Activated T-helper 1 cell treated with Interleukin-2 at 50 U/mL for 16 hours (primary cell): Measurements from ENCODE around the gene P4HA2.
"Not testable (repeated sequence)": the region's sequence is repeated elsewhere in the genome, so short reads cannot be mapped to it uniquely, and the experiment has no call there.

Experiments used
- DNase-seq: peaks from one replicate; pipeline ENCODE4 v3.0.0-alpha.2; 2020; ENCODE audit warnings: low read depth

The P4HA2 gene

GRCh38 chr5:132199116-132199680, 28.5 kb downstream of the P4HA2 start:
- no peak for DNase-seq

GRCh38 chr5:132198571-132198970, 29.1 kb downstream of the P4HA2 start:
- no peak for DNase-seq

GRCh38 chr5:132195727-132196126, 31.9 kb downstream of the P4HA2 start:
- DNase-seq = no peak

- no peak for DNase-seq
Measured at GRCh38 chr5:132193165-132193694, 34.4 kb downstream of the P4HA2 start.

DNA sequence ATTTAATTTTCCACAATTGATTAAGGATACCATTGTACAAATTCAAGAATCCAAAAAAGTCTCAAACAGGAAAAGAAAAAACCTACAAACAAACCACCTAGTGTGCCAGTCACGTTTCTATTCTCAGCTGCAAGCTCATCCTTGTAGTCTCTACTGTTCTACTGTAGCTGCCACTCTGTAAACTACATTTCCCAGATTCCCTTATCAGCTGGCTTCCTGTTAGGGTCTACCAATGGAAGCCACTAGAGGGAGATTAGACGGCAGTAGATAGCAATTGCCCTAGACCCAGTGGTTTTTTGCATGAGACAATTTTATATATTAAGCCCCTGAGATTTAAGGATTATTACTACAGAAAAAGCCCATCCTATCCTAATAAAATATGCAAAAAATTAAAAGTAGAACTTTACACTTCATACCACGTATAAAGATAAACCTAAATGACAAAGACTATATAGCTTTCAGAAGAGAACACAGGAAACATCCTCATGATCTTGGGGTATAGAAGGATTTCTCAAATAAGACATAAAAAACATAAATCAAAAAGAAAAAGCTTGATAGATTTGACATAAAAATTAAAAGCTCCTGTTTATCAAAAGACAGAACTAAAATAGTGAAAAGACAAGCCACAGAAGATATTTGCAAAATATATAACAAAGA, 37.4 kb downstream of the P4HA2 start:
- no peak for DNase-seq

DNA sequence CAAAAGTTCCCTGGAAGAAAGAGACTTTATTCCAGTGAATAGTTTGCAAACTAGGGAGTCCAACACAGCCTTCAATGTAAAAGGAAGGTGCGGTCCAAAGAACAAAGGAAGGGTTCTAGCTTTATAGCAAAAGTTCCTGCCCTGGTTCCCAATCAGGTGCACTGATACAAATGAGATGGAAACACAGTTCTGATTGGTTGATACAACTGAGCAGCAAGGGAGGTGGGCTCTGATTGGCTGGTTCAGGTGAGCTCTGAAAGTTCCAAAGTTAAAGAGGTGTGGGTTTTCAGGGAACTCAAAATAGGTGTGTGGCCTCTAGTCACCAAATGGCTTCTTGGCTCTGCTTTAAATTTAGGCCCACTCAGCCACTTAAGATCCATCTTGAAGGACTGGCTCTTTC, 43.1 kb downstream of the P4HA2 start:
- no peak for DNase-seq

DNA sequence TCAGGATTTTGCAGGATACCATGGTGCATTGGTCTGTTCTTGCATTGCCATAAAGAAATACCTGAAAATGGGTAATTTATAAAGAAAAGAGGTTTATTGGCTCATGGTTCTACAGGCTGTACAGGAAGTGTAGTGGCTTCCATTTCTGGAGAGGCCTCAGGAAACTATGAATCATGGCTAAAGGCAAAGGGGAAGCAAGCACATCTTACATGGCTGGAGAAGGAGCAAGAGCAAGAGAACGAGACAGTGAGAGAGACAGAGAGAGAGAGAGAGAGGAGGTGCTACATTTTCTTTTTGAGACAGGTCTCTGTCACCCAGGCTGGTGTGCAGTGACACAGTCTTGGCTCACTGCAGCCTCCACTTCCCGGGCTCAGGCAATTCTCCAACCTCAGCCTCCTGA, 43.9 kb downstream of the P4HA2 start:
- no peak for DNase-seq

GRCh38 chr5:132182359-132183040, 45.2 kb downstream of the P4HA2 start:
- no peak for DNase-seq

- no peak for DNase-seq
Measured at GRCh38 chr5:132181011-132181629, 46.5 kb downstream of the P4HA2 start.

DNA sequence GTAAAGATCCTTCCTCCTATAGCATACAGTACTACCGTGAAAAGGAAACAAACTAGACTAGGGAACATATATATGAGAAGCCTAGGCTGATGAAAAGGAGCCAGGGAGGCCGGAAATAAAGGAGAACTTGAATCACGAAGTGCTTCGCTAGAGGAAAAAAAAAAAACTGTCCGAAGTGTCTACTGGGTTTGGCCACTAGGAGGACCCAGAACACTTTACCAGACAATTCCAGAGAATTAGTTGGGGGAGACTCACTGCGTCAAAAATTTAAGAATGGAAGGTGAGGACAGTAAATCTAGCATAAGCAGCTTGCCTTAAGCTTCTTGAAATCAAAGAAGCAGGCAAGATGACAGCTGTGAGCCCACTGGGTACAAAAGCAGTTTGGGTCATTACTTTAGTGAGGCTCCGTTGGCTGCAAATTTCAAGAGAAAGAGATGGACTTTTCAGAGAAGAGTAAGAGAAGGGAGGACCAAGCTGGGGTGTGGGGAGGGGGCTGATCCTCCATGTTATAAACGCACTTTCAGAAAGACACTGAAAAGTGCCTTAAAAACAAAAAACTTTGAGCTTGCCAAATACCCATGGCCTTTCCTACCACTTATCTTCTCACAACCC, 47.4 kb downstream of the P4HA2 start:
- no peak for DNase-seq

DNA sequence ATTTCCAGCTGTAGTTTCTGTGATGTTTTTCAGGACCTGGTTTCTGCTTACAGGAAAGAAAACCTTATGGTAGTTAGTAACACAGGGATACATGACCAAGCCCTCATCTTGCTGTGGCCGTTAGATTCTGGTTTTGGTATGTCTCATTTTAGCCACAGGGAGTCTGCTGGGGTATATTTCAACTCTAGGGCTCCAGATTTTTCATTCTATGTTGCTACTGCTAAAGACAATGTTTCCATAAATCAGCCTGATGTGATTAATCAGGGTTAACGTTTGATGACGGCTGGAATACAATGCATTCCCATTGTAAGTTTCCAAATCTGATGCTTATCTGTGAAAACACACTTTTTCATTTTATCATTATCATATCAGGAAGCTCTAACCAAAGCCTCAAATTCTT, 48.2 kb downstream of the P4HA2 start:
- DNase-seq = no peak

- DNase-seq = no peak
Measured at GRCh38 chr5:132177691-132178149, 49.9 kb downstream of the P4HA2 start.

DNA sequence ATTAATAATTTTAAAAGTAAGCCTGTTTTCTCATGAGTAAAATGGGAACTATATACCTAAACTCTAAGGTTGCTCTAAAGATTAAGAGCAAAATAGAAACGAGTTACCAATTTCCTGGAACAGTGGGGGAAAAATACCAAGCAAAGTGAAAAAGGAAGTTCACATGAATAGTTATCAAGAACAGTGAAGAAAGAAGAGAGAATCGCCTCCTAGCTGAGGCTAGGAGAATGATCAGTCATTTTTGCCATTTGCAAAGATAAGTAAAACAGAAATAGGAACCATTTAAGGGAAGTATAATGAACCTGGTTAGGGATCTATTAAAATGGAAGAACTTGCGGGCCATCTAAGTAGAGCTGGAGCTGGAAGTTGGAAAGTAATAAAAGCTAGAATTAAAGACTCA, 50.7 kb downstream of the P4HA2 start:
- no peak for DNase-seq

DNA sequence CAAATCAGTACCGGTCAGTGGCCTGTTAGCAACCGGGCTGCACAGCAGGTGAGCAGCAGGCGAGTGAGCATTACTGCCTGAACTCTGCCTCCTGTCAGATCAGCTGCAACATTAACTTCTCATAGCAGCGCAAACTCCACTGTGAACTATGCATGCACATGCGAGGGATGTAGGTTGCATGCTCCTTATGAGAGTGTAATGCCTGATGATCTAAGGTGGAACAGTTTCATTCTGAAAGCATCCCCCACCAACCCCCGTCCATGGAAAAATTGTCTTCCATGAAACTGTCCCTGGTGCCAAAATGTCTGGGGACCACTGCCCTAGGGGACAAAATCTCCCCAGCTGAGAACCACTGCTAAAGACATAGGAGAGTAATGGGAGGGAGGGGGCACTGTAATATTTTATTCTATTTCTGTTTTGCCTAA, 51.1 kb downstream of the P4HA2 start:
- DNase-seq = no peak

DNA sequence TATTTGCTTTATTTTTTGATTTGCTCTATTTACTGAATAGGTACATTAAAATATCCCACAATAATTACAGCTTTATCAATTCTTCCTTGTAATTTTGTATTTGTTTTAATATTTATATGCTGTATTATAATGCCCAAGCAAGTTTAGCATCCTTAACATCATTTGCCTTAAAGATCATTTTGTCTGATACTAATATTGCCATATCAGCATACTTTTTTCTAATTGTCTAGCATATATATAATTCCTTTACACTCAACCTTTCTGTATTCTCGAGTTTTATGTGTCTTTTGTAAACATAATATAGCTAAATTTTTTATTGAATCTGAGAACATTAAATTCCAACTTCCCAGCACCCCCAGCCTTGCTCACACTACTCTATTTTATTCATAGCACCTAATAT, 64.7 kb downstream of the P4HA2 start:
- DNase-seq = no peak

GRCh38 chr5:132161574-132162326, 65.9 kb downstream of the P4HA2 start:
- not testable (repeated sequence) for DNase-seq

DNA sequence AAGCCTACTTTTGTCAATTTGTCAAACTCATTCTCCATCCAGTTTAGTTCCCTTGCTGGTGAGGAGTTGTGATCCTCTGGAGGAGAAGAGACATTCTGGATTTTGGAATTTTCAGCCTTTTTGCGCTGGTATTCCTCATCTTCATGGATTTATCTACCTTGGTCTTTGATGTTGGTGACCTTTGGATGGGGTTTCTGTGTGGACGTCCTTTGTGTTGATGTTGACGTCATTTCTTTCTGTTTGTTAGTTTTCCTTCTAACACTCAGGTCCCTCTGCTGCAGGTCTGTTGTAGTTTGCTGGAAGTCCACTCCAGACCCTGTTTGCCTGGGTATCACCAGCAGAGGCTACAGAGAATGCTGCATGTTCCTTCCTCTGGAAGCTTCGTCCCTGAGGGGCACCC, 71.2 kb downstream of the P4HA2 start:
- no peak for DNase-seq

- no peak for DNase-seq
Measured at GRCh38 chr5:132150565-132150964, 77.1 kb downstream of the P4HA2 start.

DNA sequence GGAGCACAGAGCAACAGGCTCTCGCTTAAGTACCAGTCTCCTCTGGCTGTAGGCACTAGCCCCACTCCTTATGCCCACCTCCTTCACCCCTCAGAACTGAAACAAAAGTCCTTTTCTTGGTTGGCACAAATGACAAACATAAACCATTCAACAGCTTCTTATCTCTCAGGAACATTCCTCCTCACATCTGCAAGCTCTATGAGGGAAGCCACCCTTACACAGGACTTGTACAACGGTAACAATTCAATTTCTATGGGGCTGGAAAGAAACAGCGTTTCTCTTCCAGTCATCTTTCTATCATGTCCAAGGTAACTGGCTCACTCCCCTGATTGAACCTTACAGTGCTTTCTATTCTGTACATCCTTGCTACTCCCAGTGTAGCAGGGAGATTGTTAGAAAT, 80.0 kb downstream of the P4HA2 start:
- DNase-seq = no peak

DNA sequence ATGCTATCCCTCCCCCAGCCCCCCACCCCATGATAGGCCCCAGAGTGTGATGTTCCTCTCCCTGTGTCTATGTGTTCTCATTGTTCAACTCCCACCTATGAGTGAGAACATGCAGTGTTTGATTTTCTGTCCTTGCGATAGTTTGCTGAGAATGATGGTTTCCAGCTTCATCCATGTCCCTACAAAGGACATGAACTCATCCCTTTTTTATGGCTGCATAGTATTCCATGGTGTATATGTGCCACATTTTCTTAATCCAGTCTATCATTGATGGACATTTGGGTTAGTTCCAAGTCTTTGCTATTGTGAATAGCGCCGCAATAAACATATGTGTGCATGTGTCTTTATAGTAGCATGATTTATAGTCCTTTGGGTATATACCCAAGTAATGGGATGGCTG, 82.3 kb downstream of the P4HA2 start:
- DNase-seq = not testable (repeated sequence)

- no peak for DNase-seq
Measured at GRCh38 chr5:132143148-132143547, 84.5 kb downstream of the P4HA2 start.

- no peak for DNase-seq
Measured at GRCh38 chr5:132142459-132142858, 85.2 kb downstream of the P4HA2 start.
